Amygdala (tissue), 56 donors: ENCODE measurements around the gene PAK6.

Experiments used
- DNase-seq, 56 donors: peaks; one replicate each; lab custom pipeline; 2025; lab: John Stamatoyannopoulos, UW

The PAK6 gene

GRCh38 chr15:40253167-40253790 is 14.4 kb downstream of the PAK6 start:
- DNase-seq = no peak

GRCh38 chr15:40254452-40254851 is 15.6 kb downstream of the PAK6 start:
- no peak for DNase-seq

GRCh38 chr15:40255033-40255432 is 16.2 kb downstream of the PAK6 start:
- no peak for DNase-seq

- no peak for DNase-seq
Measured at GRCh38 chr15:40256638-40257235, 17.9 kb downstream of the PAK6 start.

GRCh38 chr15:40257656-40258450 is 19.0 kb downstream of the PAK6 start:
- no peak for DNase-seq

GRCh38 chr15:40258544-40258943 is 19.7 kb downstream of the PAK6 start:
- no peak for DNase-seq

GRCh38 chr15:40259021-40259420 is 20.2 kb downstream of the PAK6 start:
- DNase-seq = no peak

- no peak for DNase-seq
Measured at GRCh38 chr15:40263024-40263754, 24.3 kb downstream of the PAK6 start.

GRCh38 chr15:40264321-40265153 is 25.7 kb downstream of the PAK6 start:
- DNase-seq = no peak

- no peak for DNase-seq
Measured at GRCh38 chr15:40265355-40265754, 26.5 kb downstream of the PAK6 start.

GRCh38 chr15:40265875-40266274 is 27.0 kb downstream of the PAK6 start:
- no peak for DNase-seq

- peak in 1 of 56 donors; percentile 6 for DNase-seq
Measured at GRCh38 chr15:40266828-40267304, 28.0 kb downstream of the PAK6 start.

GRCh38 chr15:40267670-40268069 is 28.8 kb downstream of the PAK6 start:
- no peak for DNase-seq

GRCh38 chr15:40269604-40270003 is 30.7 kb downstream of the PAK6 start:
- no peak for DNase-seq

GRCh38 chr15:40270246-40270995 is 31.6 kb downstream of the PAK6 start:
- DNase-seq = no peak

GRCh38 chr15:40271685-40272484 is 33.0 kb downstream of the PAK6 start:
- no peak for DNase-seq

- DNase-seq = no peak
Measured at GRCh38 chr15:40272485-40273056, 33.7 kb downstream of the PAK6 start.

- no peak for DNase-seq
Measured at GRCh38 chr15:40273428-40273827, 34.6 kb downstream of the PAK6 start.
